ENCODE data around the gene FCGR3A. TPM values are rescaled to one million over a fixed set of nuclear protein-coding genes. Genes with fewer than 3 reads are reported as not detected.

Gene FCGR3A
- polyA plus RNA-seq, 1 donor (not counting 4 experiments of a cell fraction or from before 2014, with no cell fraction given) = not detected

- H3K9ac ChIP-seq (ENCODE audit: control insufficient read depth, extremely low read depth, insufficient read depth, low read length) = no peak overlapping the region
- DNase-seq (ENCODE audit: low read depth, low spot score) = no peak
- H3K27ac ChIP-seq (ENCODE audit: control insufficient read depth, insufficient read depth, low read length) = no peak overlapping the region
- no peak overlapping the region for H2AFZ ChIP-seq (ENCODE audit: control insufficient read depth, low read length)
- H4K20me1 ChIP-seq (ENCODE audit: control insufficient read depth, extremely low read depth, insufficient read depth, low read length) = no peaks in the 10 kb centered on the region
- dilution Hi-C loops (cut with MboI; ENCODE audit: extremely low pct_ligation_motif_present, low sequenced_read_pairs) = no loop called here
- H3K4me2 ChIP-seq (ENCODE audit: control insufficient read depth, extremely low read depth, insufficient read depth, low read depth, low read length) = no peak overlapping the region
- no peaks in the 10 kb centered on the region for H3K4me1 ChIP-seq (ENCODE audit: control insufficient read depth, extremely low read depth, insufficient read depth, low read length)
- TF ChIP-seq EZH2 (IDR thresholded peaks at IDR 0.05; ENCODE audit: low read length) = no peak
- TF ChIP-seq CTCF (optimal IDR thresholded peaks at IDR 0.05 in 1 of 3, IDR thresholded peaks at IDR 0.05 in 1 of 3, conservative IDR thresholded peaks at IDR 0.05 in 1 of 3; ENCODE audit: extremely low read depth in 1 of 3, insufficient read depth in 2 of 3, low read length in 3 of 3) = no peak
- FAIRE-seq = no peak
- no peaks in the 10 kb centered on the region for H3K36me3 ChIP-seq (ENCODE audit: control insufficient read depth in 2 of 2, extremely low read depth in 1 of 2, insufficient read depth in 2 of 2, low read length in 2 of 2)
- H3K9me1 ChIP-seq (ENCODE audit: control insufficient read depth, extremely low read depth, insufficient read depth, low read length) = no peaks in the 10 kb centered on the region
- no peaks in the 10 kb centered on the region for H3K9me3 ChIP-seq (ENCODE audit: control insufficient read depth, low read depth, low read length)
- H3K79me2 ChIP-seq (ENCODE audit: control insufficient read depth, insufficient read depth, low read length) = no peaks in the 10 kb centered on the region
- H3K27me3 ChIP-seq (ENCODE audit: control insufficient read depth, extremely low read depth, insufficient read depth, low read length) = peaks cover 3% of the 10 kb centered on the region
- no peak overlapping the region for H3K4me3 ChIP-seq (ENCODE audit: control insufficient read depth in 2 of 3, extremely low read depth in 1 of 3, insufficient read depth in 2 of 3, low read depth in 1 of 3, low read length in 3 of 3)
Observed at GRCh38 chr1:161498646-161499045, 51.0 kb downstream of the FCGR3A start.

GRCh38 chr1:161497961-161498360 is 51.7 kb downstream of the FCGR3A start:
- Histone ChIP-seq H3K27me3 (ENCODE audit: control insufficient read depth, extremely low read depth, insufficient read depth, low read length) (peaks cover 3% of the 10 kb centered on the region), H3K79me2 (ENCODE audit: control insufficient read depth, insufficient read depth, low read length) (no peaks in the 10 kb centered on the region), H3K9me3 (ENCODE audit: control insufficient read depth, low read depth, low read length) (no peaks in the 10 kb centered on the region), H3K4me3 (ENCODE audit: control insufficient read depth in 2 of 3, extremely low read depth in 1 of 3, insufficient read depth in 2 of 3, low read depth in 1 of 3, low read length in 3 of 3) (no peak overlapping the region), H4K20me1 (ENCODE audit: control insufficient read depth, extremely low read depth, insufficient read depth, low read length) (no peaks in the 10 kb centered on the region), H3K4me1 (ENCODE audit: control insufficient read depth, extremely low read depth, insufficient read depth, low read length) (no peaks in the 10 kb centered on the region), H2AFZ (ENCODE audit: control insufficient read depth, low read length) (no peak overlapping the region), H3K9me1 (ENCODE audit: control insufficient read depth, extremely low read depth, insufficient read depth, low read length) (no peaks in the 10 kb centered on the region), H3K4me2 (ENCODE audit: control insufficient read depth, extremely low read depth, insufficient read depth, low read depth, low read length) (no peak overlapping the region), H3K27ac (ENCODE audit: control insufficient read depth, insufficient read depth, low read length) (no peak overlapping the region), H3K9ac (ENCODE audit: control insufficient read depth, extremely low read depth, insufficient read depth, low read length) (no peak overlapping the region), H3K36me3 (ENCODE audit: control insufficient read depth in 2 of 2, extremely low read depth in 1 of 2, insufficient read depth in 2 of 2, low read length in 2 of 2) (no peaks in the 10 kb centered on the region)
- FAIRE-seq = no peak
- no peak for DNase-seq (ENCODE audit: low read depth, low spot score)
- no peak for TF ChIP-seq EZH2 (IDR thresholded peaks at IDR 0.05; ENCODE audit: low read length)
- no peak for TF ChIP-seq CTCF (optimal IDR thresholded peaks at IDR 0.05 in 1 of 3, IDR thresholded peaks at IDR 0.05 in 1 of 3, conservative IDR thresholded peaks at IDR 0.05 in 1 of 3; ENCODE audit: extremely low read depth in 1 of 3, insufficient read depth in 2 of 3, low read length in 3 of 3)
- dilution Hi-C loops (cut with MboI; ENCODE audit: extremely low pct_ligation_motif_present, low sequenced_read_pairs) = no loop called here

Measured in keratinocyte (primary cell).